Astrocyte of the cerebellum (primary cell): ENCODE results near the gene CFAP65.

Experiments used
- DNase-seq: peaks from one replicate; pipeline ENCODE4 v3.0.0-alpha.2; 2011; ENCODE audit warnings: low read depth
- H3K4me3 ChIP-seq: 2 replicates; pipeline ENCODE4 v1.5.1; 2011; ENCODE audit warnings: mild to moderate bottlenecking, low read depth, low read length, moderate library complexity
- CTCF ChIP-seq: IDR thresholded peaks from 2 replicates; pipeline ENCODE4 v1.5.1; 2012; ENCODE audit warnings: low read length, low read depth, moderate library complexity, mild to moderate bottlenecking; ENCODE audit errors: missing control alignments
- in situ Hi-C: cut with HindIII; loops from 2 replicates; pipeline ENCODE4 v1.10.0; 2017; ENCODE audit warnings: low sequenced_read_pairs

Gene CFAP65

GRCh38 chr2:219041252-219041651 lies at the start of gene CFAP65:
Gene CFAP65 (minus strand): TSS chr2:219041516. CDS start chr2:219039048, 2,468 bp downstream.
- no peak for TF ChIP-seq CTCF
- peak within 1 kb of the TSS; percentile 36 for H3K4me3 ChIP-seq
- in situ Hi-C loops = no loop called here
- DNase-seq = peak; percentile 8

GRCh38 chr2:219090436-219091299 lies 49.4 kb upstream of the CFAP65 start:
- TF ChIP-seq CTCF = no peak
- H3K4me3 ChIP-seq = no peak overlapping the region
- DNase-seq = no peak
- in situ Hi-C loops = no loop called here

- H3K4me3 ChIP-seq = no peak overlapping the region
- no peak for TF ChIP-seq CTCF
- in situ Hi-C loops = no loop called here
- no peak for DNase-seq
These were observed 48.0 kb upstream of the CFAP65 start for GRCh38 chr2:219089330-219089729.

GRCh38 chr2:219087848-219088247 lies 46.5 kb upstream of the CFAP65 start:
- DNase-seq = no peak
- no peak for TF ChIP-seq CTCF
- no peak overlapping the region for H3K4me3 ChIP-seq
- in situ Hi-C loops = no loop called here

GRCh38 chr2:219087361-219087760 lies 46.0 kb upstream of the CFAP65 start:
- TF ChIP-seq CTCF = no peak
- in situ Hi-C loops = no loop called here
- no peak for DNase-seq
- H3K4me3 ChIP-seq = no peak overlapping the region

- DNase-seq = no peak
- no peak overlapping the region for H3K4me3 ChIP-seq
- in situ Hi-C loops = no loop called here
- no peak for TF ChIP-seq CTCF
These were observed 44.9 kb upstream of the CFAP65 start for GRCh38 chr2:219086196-219086595.
